ENCODE data around the gene NTPCR.

DNA sequence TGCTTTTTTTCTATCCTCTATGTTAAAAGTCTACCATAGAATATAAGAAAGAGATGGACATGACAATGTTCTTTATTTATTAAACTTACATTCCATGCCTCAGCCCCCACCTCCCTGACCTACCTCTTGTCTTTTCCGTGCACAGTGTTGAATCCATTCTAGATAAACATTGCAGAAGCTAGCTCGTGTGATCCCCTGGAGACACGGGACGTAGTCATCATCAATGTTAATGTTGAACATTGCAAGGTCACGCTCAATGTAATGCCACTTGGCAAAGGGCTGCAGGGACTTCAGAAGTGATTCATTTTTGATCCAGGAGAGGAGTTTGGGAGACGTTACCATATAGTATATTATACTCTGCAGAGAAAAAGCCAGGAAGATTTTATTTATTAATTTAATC lies 66.4 kb downstream of the NTPCR start:
- TF ChIP-seq, protein P1, sequence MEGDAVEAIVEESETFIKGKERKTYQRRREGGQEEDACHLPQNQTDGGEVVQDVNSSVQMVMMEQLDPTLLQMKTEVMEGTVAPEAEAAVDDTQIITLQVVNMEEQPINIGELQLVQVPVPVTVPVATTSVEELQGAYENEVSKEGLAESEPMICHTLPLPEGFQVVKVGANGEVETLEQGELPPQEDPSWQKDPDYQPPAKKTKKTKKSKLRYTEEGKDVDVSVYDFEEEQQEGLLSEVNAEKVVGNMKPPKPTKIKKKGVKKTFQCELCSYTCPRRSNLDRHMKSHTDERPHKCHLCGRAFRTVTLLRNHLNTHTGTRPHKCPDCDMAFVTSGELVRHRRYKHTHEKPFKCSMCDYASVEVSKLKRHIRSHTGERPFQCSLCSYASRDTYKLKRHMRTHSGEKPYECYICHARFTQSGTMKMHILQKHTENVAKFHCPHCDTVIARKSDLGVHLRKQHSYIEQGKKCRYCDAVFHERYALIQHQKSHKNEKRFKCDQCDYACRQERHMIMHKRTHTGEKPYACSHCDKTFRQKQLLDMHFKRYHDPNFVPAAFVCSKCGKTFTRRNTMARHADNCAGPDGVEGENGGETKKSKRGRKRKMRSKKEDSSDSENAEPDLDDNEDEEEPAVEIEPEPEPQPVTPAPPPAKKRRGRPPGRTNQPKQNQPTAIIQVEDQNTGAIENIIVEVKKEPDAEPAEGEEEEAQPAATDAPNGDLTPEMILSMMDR (IDR thresholded peaks at IDR 0.05) = no peak
- TF ChIP-seq POLR2A (IDR thresholded peaks at IDR 0.05) (no peak), EP300 (IDR thresholded peaks at IDR 0.05) (no peak)
